M059J (cell line): ENCODE results near the gene ZNF35. TPM values are rescaled to one million over a fixed set of nuclear protein-coding genes. Genes with fewer than 3 reads are reported as not detected.
"Not testable (repeated sequence)": the region's sequence is repeated elsewhere in the genome, so short reads cannot be mapped to it uniquely, and the experiment has no call there.

Experiments
- DNase-seq: peaks from one replicate; pipeline ENCODE4 v3.0.0-alpha.2; 2012; ENCODE audit warnings: low read depth
- total RNA-seq: library from RNA; depleted of rRNA; stranded (reverse); fragments of >200 nt; shearing (Covaris generic); gene quantifications from 2 replicates; pipeline ENCODE4 v1.2.3, GENCODE V29; 2014; rRNA removed

ZNF35 gene
- total RNA-seq, result 9.3 and 15.5 TPM in 2 replicates

GRCh38 chr3:44648564-44649229, at the start of gene ZNF35:
TSS of gene ZNF35 (plus strand) at chr3:44648732. CDS start at chr3:44651068, 2,336 bp downstream.
- peak; percentile 85 for DNase-seq

DNA sequence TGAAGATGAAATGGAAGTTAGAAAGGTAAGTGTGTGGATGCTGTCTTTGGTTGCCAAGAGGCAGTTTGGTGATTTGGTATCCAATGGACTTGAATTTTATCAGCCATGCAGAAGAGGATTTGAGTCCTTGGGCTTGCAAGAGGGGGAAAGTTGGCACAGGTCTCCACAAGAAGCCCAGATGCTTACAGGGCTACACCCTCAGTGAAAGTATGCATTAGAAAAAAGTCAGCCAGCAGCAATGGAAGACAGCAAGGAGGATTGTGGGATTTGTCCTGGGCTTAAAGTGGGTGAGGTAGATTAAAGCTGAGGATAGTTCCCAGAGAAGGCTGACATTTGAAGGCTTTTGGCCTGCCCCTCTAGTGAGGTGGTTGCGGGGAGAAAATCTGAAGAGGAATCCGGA, 46.8 kb upstream of the ZNF35 start:
- no peak for DNase-seq

GRCh38 chr3:44612678-44613077, 35.9 kb upstream of the ZNF35 start:
- no peak for DNase-seq

DNA sequence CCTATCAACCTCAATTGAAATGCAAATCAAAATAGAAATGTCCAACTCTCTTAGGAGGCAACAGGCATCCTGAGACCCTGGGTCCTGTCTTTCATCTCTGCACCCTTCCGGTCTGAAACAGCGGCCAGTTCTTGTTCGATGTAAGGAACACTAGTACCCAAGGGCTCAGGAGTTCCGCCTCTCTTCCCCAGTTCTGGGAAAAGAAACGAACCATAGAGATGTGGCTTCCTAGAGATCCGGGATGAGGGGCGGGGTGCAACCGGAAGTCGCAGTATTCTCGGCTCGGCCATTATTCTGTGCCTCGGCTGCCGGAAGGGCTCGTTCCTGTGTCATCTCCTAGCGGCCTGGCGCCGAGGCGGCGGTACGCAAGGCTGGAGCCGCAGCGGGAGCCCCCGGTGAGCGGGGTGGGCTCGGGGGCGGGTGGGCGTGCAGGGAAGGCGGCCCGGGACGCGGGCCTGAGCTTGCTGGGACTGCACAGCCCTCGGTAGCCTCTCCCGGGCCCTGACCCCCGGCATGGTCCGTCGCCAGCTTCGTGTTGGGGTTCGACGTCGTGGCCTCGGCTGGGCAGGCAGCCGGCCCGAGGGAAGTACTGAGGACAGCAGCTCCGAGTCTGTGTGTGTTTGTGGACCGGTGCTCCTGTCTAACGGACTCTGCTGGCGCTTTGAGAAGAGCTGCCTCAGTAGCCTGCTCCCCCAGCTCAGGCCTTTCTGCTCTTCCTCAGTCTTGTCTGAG, 23.6 kb upstream of the ZNF35 start, which contains the start of gene ZNF197:
TSS of gene ZNF197 (plus strand) at position 288 of the 732 bp plus-strand sequence. CDS start 4,119 bp downstream, outside the sequence.
- peak; percentile 90 for DNase-seq

GRCh38 chr3:44628716-44629115, 19.8 kb upstream of the ZNF35 start:
- DNase-seq, result no peak

GRCh38 chr3:44632193-44632592, 16.3 kb upstream of the ZNF35 start:
- no peak for DNase-seq

DNA sequence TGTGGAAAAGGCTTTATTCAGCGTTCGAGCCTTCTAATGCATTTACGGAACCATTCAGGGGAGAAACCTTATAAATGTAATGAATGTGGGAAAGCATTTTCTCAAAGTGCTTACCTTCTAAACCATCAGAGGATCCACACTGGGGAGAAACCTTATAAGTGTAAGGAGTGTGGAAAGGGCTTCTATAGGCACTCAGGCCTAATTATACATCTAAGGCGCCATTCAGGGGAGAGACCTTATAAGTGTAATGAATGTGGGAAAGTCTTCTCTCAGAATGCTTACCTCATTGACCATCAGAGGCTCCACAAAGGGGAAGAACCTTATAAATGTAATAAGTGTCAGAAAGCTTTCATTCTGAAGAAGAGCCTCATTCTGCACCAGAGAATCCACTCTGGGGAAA, 6.2 kb upstream of the ZNF35 start:
- DNase-seq, result no peak

DNA sequence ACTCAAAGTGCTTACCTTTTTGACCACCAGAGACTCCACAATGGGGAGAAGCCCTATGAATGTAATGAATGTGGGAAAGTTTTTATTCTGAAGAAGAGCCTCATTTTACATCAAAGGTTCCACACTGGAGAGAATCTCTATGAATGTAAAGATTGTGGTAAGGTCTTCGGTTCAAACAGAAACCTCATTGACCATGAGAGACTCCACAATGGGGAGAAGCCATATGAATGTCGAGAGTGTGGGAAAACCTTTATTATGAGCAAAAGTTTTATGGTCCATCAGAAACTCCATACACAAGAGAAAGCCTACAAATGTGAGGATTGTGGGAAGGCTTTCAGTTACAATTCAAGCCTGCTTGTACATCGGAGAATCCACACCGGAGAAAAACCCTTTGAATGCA, 5.5 kb upstream of the ZNF35 start:
- no peak for DNase-seq

DNA sequence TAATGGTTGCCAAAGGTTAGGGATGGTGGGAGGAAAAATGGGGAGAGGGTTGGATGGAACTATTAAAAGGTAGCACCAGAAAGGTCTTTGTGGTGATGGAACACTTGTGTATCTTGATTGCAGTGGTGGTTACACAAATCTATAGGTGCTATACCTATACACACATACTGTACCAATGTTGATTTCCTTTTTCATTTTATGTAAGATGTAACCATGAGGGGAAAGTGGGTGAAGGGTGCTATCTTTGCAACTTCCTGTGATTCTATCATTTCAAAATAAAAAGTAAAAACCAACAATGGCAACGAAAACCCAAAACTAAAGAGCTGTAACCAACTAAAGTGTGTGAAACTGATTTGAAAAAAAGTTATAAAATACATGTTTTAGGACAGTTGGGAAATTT, 761 bp upstream of the ZNF35 start:
- no peak for DNase-seq

- DNase-seq, result no peak
Observed at GRCh38 chr3:44649709-44650108, 1.2 kb downstream of the ZNF35 start.

DNA sequence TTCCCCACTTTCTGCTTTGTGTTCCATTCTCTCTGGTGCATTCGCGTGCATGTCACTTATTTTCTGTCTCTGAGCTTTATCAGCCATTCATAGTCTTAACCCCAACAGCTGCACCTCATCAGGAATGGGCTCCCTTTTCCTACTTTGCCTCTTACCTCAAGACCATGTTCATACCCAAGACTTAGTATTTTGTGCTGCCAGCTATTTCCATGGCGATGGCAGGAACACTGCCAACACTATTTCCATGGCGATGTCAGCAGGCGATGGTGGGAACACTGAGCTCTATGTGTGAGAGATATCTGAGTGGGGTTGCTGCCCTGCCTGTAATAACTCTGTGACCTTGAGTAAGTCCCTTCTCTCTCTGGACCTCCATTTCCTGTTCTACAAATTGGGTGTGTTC, 5.5 kb downstream of the ZNF35 start:
- peak; percentile 13 for DNase-seq

GRCh38 chr3:44659015-44659414, 10.5 kb downstream of the ZNF35 start:
- DNase-seq, result no peak

- DNase-seq, result no peak
Observed at GRCh38 chr3:44659434-44659833, 10.9 kb downstream of the ZNF35 start.

DNA sequence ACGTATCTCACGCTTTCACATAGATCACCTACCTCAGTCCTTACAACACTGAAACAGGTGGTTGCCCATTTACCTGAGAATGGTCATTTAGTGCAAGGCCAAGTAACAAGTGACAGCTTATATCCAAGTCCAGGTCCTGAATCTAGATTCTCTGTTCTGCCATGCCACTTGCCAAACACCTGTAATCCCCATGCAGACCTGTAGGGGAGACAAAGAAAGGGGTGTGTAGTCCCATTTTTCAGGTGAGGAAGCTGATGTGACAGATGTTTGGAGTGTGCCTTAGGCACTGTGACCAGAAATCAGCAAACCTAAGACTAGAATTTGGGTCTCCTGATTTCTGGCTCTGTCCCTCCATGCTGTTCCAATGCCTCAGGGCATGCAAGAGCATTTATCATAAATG, 12.7 kb downstream of the ZNF35 start:
- DNase-seq, result no peak

DNA sequence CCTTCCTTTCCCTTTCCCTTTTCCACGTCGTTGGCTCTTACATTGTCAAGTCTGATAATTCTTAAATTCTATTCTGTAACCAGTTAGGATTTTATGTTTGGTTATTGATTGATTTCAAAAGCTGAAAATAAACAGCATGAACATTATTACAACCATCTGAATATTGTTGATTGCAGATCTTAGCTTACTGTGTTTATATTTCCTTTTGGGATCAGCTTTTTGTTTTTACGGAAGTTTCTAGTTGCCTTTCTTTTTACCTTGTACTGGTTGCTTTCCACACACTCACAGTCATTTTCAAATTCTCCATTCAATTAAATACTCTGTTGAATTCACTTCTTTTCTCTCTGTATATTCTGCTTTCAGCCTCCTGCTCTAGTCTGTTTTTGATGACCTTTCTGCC, 16.6 kb downstream of the ZNF35 start:
- no peak for DNase-seq

DNA sequence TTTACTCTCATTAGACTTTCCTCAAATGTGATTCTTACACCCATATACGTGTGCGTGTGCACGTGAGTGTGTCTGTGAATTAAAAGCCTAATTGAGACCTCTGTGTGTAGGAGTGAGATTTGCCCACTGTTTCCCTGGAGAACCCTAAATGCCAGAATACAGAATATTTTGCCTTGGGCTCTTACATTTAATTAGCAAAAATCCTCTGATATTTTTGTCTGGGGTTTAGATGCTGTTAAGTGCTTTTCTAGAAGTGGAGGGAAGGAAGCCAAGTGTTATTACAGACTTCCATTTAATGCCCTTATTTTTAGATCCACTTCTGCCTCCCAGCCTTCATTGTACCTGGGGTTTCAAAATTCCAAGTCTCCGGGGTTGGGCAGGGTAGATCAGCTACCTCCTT, 17.8 kb downstream of the ZNF35 start:
- no peak for DNase-seq

- DNase-seq, result no peak
Observed at GRCh38 chr3:44669760-44670159, 21.2 kb downstream of the ZNF35 start.

- not testable (repeated sequence) for DNase-seq
Observed at GRCh38 chr3:44673466-44673865, 24.9 kb downstream of the ZNF35 start.

GRCh38 chr3:44674211-44674610, 25.7 kb downstream of the ZNF35 start:
- DNase-seq, result peak; percentile 11

DNA sequence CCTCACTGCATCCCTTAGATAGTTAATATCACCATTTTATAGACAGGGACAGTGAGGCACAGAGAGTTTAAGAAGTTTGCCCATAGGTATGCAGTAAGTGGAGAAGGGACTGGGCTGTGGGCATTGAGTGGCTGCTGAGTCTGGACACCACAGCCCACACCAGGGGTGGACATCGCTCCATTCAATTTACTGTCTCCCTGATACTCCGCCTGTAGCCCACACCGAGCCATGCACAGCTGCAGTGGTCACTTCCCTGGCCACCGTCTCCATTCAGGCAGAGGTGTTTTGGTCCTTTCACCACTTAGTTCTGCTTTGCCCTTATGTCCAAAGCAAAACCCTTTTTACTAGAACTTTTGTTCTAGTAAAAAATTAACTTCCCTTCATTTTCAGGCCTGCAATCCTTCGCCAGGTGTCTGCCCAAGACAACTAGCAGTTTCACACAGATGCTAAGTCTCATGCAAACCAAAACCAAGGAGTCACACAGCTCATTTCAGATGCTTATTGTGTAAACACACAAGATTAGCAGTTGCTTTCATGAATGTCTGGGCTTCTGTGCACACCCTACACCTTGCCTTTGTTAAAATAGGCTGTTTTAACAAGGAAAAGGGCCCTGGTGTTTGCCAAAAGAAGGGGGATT, 30.1 kb downstream of the ZNF35 start:
- no peak for DNase-seq

DNA sequence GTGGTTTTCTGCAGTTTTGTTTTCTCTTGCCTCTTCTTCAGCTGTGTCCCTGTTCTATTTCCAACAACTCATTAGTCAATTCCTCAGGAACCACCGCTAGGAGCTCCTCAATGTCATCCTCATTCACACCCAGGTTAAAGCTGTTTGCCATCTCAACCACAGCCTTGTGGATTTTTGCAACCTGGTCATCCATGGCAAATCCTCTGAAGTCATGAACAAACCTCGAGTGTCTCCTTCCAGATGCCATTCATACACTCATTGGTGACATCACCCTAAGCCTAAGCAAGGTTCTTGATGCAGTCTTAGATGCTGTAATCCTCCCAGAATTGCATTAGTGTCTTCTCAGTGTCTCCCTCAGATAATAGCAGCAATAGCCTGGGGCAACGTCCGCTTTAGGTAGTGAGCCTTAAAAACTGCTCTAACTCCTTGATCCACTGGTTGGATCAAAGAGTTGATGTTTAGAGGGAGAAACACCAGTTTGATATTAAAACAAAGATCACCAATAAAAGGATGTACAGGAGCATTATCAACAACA, 32.5 kb downstream of the ZNF35 start:
- peak; percentile 34 for DNase-seq

GRCh38 chr3:44682182-44682896, 33.8 kb downstream of the ZNF35 start:
- DNase-seq, result peak; percentile 82
